Measurements from ENCODE around the gene DEXI. TPM values are rescaled to one million over a fixed set of nuclear protein-coding genes. Genes with fewer than 3 reads are reported as not detected.

Gene DEXI
- polyA plus RNA-seq, 1 experiment, result 55.2 TPM

DNA sequence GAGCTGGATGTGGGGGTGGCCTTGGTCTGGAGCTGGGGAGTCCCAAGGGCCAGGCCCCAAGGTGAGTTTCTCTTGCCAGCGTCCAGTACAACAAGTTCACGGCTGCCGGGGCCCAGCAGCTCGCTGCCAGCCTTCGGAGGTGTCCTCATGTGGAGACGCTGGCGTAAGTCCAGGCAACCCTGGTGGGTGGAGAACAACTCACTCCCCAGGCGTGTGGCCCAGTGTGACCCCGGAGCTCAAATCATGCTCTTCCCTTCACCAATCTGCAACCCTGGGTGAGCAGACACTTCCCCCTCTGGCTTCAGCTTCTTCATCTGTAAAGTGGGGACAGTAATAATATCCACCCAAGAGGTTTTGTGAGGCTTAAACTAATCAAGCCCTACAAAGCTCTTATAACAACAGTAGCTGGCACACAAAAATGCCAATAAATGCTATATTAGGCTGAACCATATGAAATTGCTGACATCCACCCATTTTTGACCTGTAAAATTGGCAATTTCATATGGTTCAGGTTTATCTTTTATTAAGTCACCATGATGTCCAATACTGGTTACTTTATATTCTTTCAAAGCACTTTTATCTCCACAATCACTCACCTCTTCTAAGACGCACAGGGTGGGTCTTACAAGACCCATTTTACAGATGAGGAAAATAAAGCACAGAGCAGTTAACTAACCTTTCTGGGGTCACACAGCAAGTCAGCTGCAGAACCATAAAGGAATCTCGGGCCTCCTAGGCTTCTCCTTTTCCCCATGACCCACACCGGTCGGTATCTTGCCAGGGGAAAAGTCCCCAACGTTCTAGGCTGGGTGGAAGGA lies 19.7 kb downstream of the DEXI start:
- no peaks in the 10 kb centered on the region; the same call in 1 of the 2 replicates for H3K27me3 ChIP-seq (ENCODE audit: control insufficient read depth, insufficient read depth, low read length)
- H3K36me3 ChIP-seq (ENCODE audit: control insufficient read depth, insufficient read depth, low read length), result peaks cover 4% of the 10 kb centered on the region
- DNase-seq (ENCODE audit: low read depth), result no peak
- TF ChIP-seq, protein P1, sequence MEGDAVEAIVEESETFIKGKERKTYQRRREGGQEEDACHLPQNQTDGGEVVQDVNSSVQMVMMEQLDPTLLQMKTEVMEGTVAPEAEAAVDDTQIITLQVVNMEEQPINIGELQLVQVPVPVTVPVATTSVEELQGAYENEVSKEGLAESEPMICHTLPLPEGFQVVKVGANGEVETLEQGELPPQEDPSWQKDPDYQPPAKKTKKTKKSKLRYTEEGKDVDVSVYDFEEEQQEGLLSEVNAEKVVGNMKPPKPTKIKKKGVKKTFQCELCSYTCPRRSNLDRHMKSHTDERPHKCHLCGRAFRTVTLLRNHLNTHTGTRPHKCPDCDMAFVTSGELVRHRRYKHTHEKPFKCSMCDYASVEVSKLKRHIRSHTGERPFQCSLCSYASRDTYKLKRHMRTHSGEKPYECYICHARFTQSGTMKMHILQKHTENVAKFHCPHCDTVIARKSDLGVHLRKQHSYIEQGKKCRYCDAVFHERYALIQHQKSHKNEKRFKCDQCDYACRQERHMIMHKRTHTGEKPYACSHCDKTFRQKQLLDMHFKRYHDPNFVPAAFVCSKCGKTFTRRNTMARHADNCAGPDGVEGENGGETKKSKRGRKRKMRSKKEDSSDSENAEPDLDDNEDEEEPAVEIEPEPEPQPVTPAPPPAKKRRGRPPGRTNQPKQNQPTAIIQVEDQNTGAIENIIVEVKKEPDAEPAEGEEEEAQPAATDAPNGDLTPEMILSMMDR (IDR thresholded peaks at IDR 0.05; ENCODE audit: insufficient read depth, low read depth, low read length), result no peak
- no peak overlapping the region for H3K4me3 ChIP-seq (ENCODE audit: low read depth, low read length)
- ChIA-PET CTCF (interaction anchor here (0.6 to 2.8 kb wide), 5 partner anchors 10 to 1306 kb away, joined by 3 to 11 read pairs (median 4); no protein-coding TSS in a partner anchor), POLR2A (no interaction called here)

DNA sequence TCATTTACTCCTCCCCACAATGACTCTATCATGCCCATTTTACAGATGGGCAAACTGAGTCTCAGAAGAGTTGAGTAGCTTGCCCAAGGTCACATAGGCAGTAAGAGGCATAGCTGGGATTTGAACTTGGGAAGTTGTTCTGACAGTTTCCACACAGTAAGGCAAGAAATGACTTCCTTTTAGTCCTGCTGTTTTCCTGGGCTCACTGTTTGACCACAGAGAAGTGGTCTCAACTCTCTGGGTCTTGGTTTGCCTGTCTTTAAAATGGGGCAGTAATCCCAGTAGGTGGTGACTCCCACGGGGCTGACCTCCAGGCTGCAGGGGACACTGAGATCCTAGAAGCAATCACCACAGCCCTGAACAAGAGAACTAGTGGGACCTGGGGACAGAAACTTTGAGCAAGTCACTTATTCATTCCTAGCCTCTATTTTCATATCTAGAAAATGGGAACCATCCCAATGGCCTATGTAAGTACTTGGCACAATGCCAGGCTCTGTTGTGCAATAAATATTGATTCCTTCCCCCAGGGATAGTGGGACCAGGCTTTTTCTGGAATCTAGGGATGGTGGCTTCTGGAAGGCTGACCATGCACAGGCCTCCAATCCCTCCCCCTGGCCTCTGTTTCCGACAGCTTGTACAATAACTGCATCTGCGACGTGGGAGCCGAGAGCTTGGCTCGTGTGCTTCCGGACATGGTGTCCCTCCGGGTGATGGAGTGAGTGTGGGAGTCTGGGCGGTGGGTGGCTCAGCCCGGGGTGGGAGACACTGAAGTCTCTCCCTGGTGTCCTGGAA lies 20.5 kb downstream of the DEXI start:
- ChIA-PET CTCF (interaction anchor here (1.3 to 2.8 kb wide), 3 partner anchors 16 to 400 kb away, joined by 4 to 11 read pairs (median 4); no protein-coding TSS in a partner anchor), POLR2A (no interaction called here)

DNA sequence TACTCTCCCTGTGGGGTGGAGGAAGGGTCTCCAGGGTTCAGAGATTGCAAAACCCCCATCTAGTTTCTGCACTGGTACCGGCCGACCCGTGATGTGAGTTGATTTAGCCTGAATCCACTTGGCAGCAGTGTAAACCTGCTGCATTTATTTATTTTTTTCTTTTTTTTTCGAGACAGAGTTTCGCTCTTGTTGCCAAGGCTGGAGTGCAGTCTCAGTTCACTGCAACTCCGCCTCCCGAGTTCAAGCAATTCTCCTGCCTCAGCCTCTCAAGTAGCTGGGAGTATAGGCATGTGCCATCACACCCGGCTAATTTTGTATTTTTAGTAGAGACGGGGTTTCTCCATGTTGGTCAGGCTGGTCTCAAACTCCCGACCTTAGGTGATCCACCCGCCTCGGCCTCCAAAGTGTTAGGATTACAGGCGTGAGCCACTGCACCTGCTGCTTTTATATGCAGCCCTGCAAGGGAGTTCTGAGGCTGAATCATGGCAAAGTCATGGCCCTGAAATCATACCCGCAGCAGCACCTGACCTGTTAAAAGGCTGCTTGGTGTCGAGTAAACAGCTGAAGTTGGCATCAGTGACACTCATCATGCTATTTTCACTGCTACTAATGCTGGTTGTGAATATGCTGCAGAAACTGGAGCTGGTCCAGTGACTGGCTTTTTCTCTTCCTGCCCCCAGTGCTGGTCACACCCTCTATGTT lies 21.4 kb downstream of the DEXI start:
- TF ChIP-seq, protein P1 (IDR thresholded peaks at IDR 0.05; ENCODE audit: insufficient read depth, low read depth, low read length), result no peak
- Histone ChIP-seq H3K27me3 (ENCODE audit: control insufficient read depth, insufficient read depth, low read length) (no peaks in the 10 kb centered on the region; the same call in 1 of the 2 replicates), H3K36me3 (ENCODE audit: control insufficient read depth, insufficient read depth, low read length) (peaks cover 2% of the 10 kb centered on the region), H3K4me3 (ENCODE audit: low read depth, low read length) (no peak overlapping the region)
- ChIA-PET CTCF (interaction anchor here (2.8 kb wide), 1 partner anchor 399 kb away, joined by 11 read pairs; no protein-coding TSS in a partner anchor), POLR2A (no interaction called here)
- DNase-seq (ENCODE audit: low read depth), result no peak

More for the DNA sequence above, 20.5 kb downstream of the DEXI start:
- TF ChIP-seq, protein P1 (IDR thresholded peaks at IDR 0.05; ENCODE audit: insufficient read depth, low read depth, low read length), result no peak
- no peak for DNase-seq (ENCODE audit: low read depth)
- Histone ChIP-seq H3K36me3 (ENCODE audit: control insufficient read depth, insufficient read depth, low read length) (peaks cover 4% of the 10 kb centered on the region), H3K27me3 (ENCODE audit: control insufficient read depth, insufficient read depth, low read length) (no peaks in the 10 kb centered on the region; the same call in 1 of the 2 replicates), H3K4me3 (ENCODE audit: low read depth, low read length) (no peak overlapping the region)

DNA sequence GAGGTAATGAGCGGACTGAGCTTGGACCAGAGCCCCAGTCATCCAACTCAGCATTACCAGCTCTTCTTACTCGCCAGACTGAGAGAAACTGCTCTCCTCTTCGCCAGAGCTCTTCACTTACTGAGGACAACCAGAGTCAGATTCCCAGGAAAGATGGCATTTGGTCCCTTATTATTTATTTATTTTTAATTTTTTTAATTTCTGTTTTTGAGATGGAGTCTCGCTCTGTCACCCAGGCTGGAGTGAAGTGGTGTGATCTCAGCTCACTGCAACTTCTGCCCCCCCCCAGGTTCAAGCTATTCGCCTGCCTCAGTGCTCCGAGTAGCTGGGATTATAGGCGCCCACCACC lies 23.3 kb downstream of the DEXI start:
- TF ChIP-seq, protein P1 (IDR thresholded peaks at IDR 0.05; ENCODE audit: insufficient read depth, low read depth, low read length), result no peak
- ChIA-PET CTCF (interaction anchor here (0.6 to 2.6 kb wide), 21 partner anchors 8 to 623 kb away, joined by 3 to 11 read pairs (median 4); partner anchors contain the start of gene CIITA), POLR2A (no interaction called here)
- H3K4me3 ChIP-seq (ENCODE audit: low read depth, low read length), result no peak overlapping the region
- DNase-seq (ENCODE audit: low read depth), result no peak
- no peaks in the 10 kb centered on the region; the same call in 1 of the 2 replicates for H3K27me3 ChIP-seq (ENCODE audit: control insufficient read depth, insufficient read depth, low read length)
- H3K36me3 ChIP-seq (ENCODE audit: control insufficient read depth, insufficient read depth, low read length), result no peaks in the 10 kb centered on the region
